GM23248 (cell line): Measurements from ENCODE around the gene DNMT3L. TPM values are rescaled to one million over a fixed set of nuclear protein-coding genes. Genes with fewer than 3 reads are reported as not detected.
A peak's percentile ranks its signal among the peaks of the same experiment; 100 is the strongest.

Experiments
- DNase-seq: peaks from one replicate; pipeline ENCODE4 v3.0.0-alpha.2; 2015
- H2AFZ ChIP-seq: fragments of 200-600 bp; sonication (generic); 2 replicates; pipeline ENCODE4 v1.6.1; 2016; ENCODE audit warnings: antibody characterized with exemption
- H3F3A ChIP-seq: fragments of 200-600 bp; sonication (generic); 2 replicates; pipeline ENCODE4 v1.6.1; 2016; ENCODE audit warnings: mild to moderate bottlenecking, antibody characterized with exemption, mixed run types; ENCODE audit not compliant: insufficient read depth
- H3K27ac ChIP-seq: fragments of 200-600 bp; sonication (generic); 2 replicates; pipeline ENCODE4 v1.5.1; 2016; ENCODE audit warnings: mild to moderate bottlenecking
- H3K27me3 ChIP-seq: fragments of 200-600 bp; sonication (generic); replicated peaks from 2 replicates; pipeline ENCODE4 v1.6.1; 2016; ENCODE audit warnings: mild to moderate bottlenecking; ENCODE audit not compliant: insufficient read depth
- H3K36me3 ChIP-seq: fragments of 200-600 bp; sonication (generic); 2 replicates; pipeline ENCODE4 v1.6.1; 2016; ENCODE audit warnings: low read depth, mild to moderate bottlenecking
- H3K4me1 ChIP-seq: fragments of 200-600 bp; sonication (generic); 2 replicates; pipeline ENCODE4 v1.6.1; 2016; ENCODE audit warnings: mild to moderate bottlenecking; ENCODE audit not compliant: insufficient read depth
- H3K4me2 ChIP-seq: fragments of 200-600 bp; sonication (generic); one replicate; pipeline ENCODE4 v1.6.1; 2016; ENCODE audit warnings: mild to moderate bottlenecking; ENCODE audit not compliant: unreplicated experiment
- H3K4me3 ChIP-seq: fragments of 200-600 bp; sonication (generic); 2 replicates; pipeline ENCODE4 v1.5.1; 2016; ENCODE audit warnings: mild to moderate bottlenecking
- H3K79me2 ChIP-seq: fragments of 200-600 bp; sonication (generic); 2 replicates; pipeline ENCODE4 v1.6.1; 2016; ENCODE audit warnings: mild to moderate bottlenecking; ENCODE audit not compliant: insufficient read depth
- H3K9ac ChIP-seq: fragments of 200-600 bp; sonication (generic); 2 replicates; pipeline ENCODE4 v1.6.1; 2016; ENCODE audit warnings: mild to moderate bottlenecking
- H3K9me2 ChIP-seq: fragments of 200-600 bp; sonication (generic); 2 replicates; pipeline ENCODE4 v1.6.1; 2016; ENCODE audit warnings: mixed run types, mild to moderate bottlenecking, moderate library complexity; ENCODE audit not compliant: insufficient read depth
- H3K9me3 ChIP-seq: fragments of 200-600 bp; sonication (generic); one replicate; pipeline ENCODE4 v1.6.1; 2017; ENCODE audit warnings: low read depth
- H4K20me1 ChIP-seq: fragments of 200-600 bp; sonication (generic); 2 replicates; pipeline ENCODE4 v1.6.0; 2016; ENCODE audit not compliant: insufficient read depth
- EZH2 ChIP-seq: fragments of 200-600 bp; sonication (generic); IDR thresholded peaks from 2 replicates; pipeline ENCODE4 v1.6.1; 2018; ENCODE audit warnings: antibody characterized with exemption, mild to moderate bottlenecking; ENCODE audit not compliant: insufficient read depth, poor library complexity, severe bottlenecking
- EZH2phosphoT487 ChIP-seq: fragments of 200-600 bp; sonication (generic); IDR thresholded peaks from 2 replicates; pipeline ENCODE4 v1.6.1; 2018; ENCODE audit warnings: antibody characterized with exemption, moderate library complexity, mild to moderate bottlenecking, low read depth; ENCODE audit not compliant: insufficient read depth
- WGBS, 2 experiments: methylation state at CpG; one replicate each; pipeline ENCODE4 v1.1.6; 2015 to 2017; ENCODE audit warnings: low lambda C conversion rate in 2 of 2, low coverage in 1 of 2; ENCODE audit errors: missing lambda C conversion rate in 2 of 2; 5-methylcytosine and 5-hydroxymethylcytosine counted together
- in situ Hi-C: fragments of 300-500 bp; cut with MboI; formaldehyde crosslinking; loops from 2 replicates; pipeline ENCODE4 v1.15.0; 2020
- polyA plus RNA-seq: library from polyadenylated mRNA; unstranded; fragments of >200 nt; fragmentation: Nextera tagmentation; extraction: Ambion mirVana; gene quantifications from 2 replicates; pipeline ENCODE4 v1.2.1, GENCODE V29; 2016
- total RNA-seq: library from RNA; depleted of rRNA; stranded (reverse); fragments of >200 nt; shearing (Covaris generic); gene quantifications from 2 replicates; pipeline ENCODE4 v1.2.3, GENCODE V29; 2014

The DNMT3L gene
- total and polyA plus RNA-seq, 2 experiments from 2014 or later, result not detected

GRCh38 chr21:44293551-44294231, 32.0 kb upstream of the DNMT3L start:
- in situ Hi-C loops, result no loop called here
- DNase-seq, result no peak
- H3K27me3 ChIP-seq, result no peaks in the 10 kb centered on the region
- no peak overlapping the region for H3K9ac ChIP-seq
- H3K9me2 ChIP-seq, result no peaks in the 10 kb centered on the region
- no peak overlapping the region for H3K4me3 ChIP-seq
- TF ChIP-seq EZH2phosphoT487 (no peak), EZH2 (no peak)
- 85 to 87% methylated on average over 26 to 33 of the region's 33 CpGs for WGBS, 2 experiments
- peaks cover 5% of the 10 kb centered on the region; the same call in 1 of the 2 replicates for H3F3A ChIP-seq
- no peaks in the 10 kb centered on the region for H3K36me3 ChIP-seq
- H2AFZ ChIP-seq, result no peak overlapping the region
- H3K4me1 ChIP-seq, result no peaks in the 10 kb centered on the region
- H3K4me2 ChIP-seq, result no peak overlapping the region
- H4K20me1 ChIP-seq, result no peaks in the 10 kb centered on the region
- H3K9me3 ChIP-seq, result no peaks in the 10 kb centered on the region
- H3K79me2 ChIP-seq, result no peaks in the 10 kb centered on the region
- no peak overlapping the region for H3K27ac ChIP-seq

- no peaks in the 10 kb centered on the region for H4K20me1 ChIP-seq
- no peaks in the 10 kb centered on the region for H3K27me3 ChIP-seq
- no peak overlapping the region for H3K4me2 ChIP-seq
- in situ Hi-C loops, result no loop called here
- no peak overlapping the region for H2AFZ ChIP-seq
- no peaks in the 10 kb centered on the region for H3K36me3 ChIP-seq
- H3K9me2 ChIP-seq, result no peaks in the 10 kb centered on the region
- no peaks in the 10 kb centered on the region for H3K4me1 ChIP-seq
- H3F3A ChIP-seq, result no peaks in the 10 kb centered on the region
- no peak overlapping the region for H3K9ac ChIP-seq
- WGBS, 2 experiments, result 91 to 93% methylated on average over 14 to 15 of the region's 15 CpGs
- H3K27ac ChIP-seq, result no peak overlapping the region
- no peaks in the 10 kb centered on the region for H3K79me2 ChIP-seq
- no peaks in the 10 kb centered on the region for H3K9me3 ChIP-seq
- no peak overlapping the region for H3K4me3 ChIP-seq
- no peak for TF ChIP-seq EZH2
- no peak for TF ChIP-seq EZH2phosphoT487
- no peak for DNase-seq
These were observed 31.1 kb upstream of the DNMT3L start for GRCh38 chr21:44292812-44293195.

- no peaks in the 10 kb centered on the region for H3K9me3 ChIP-seq
- no peaks in the 10 kb centered on the region for H3K36me3 ChIP-seq
- no peaks in the 10 kb centered on the region for H3K27me3 ChIP-seq
- no peak overlapping the region for H3K4me3 ChIP-seq
- H3K4me1 ChIP-seq, result no peaks in the 10 kb centered on the region
- H3K4me2 ChIP-seq, result no peak overlapping the region
- in situ Hi-C loops, result no loop called here
- H3K9ac ChIP-seq, result no peak overlapping the region
- H3K27ac ChIP-seq, result no peak overlapping the region
- H4K20me1 ChIP-seq, result no peaks in the 10 kb centered on the region
- no peaks in the 10 kb centered on the region for H3K9me2 ChIP-seq
- 47 to 51% methylated on average over 21 to 24 of the region's 25 CpGs for WGBS, 2 experiments
- DNase-seq, result peak; percentile 25
- no peak for TF ChIP-seq EZH2phosphoT487
- no peak for TF ChIP-seq EZH2
- no peaks in the 10 kb centered on the region for H3K79me2 ChIP-seq
- H2AFZ ChIP-seq, result no peak overlapping the region
- H3F3A ChIP-seq, result no peaks in the 10 kb centered on the region
These were observed 30.5 kb upstream of the DNMT3L start for GRCh38 chr21:44291936-44292811.

GRCh38 chr21:44291078-44291935, 29.6 kb upstream of the DNMT3L start:
- TF ChIP-seq EZH2, result no peak
- TF ChIP-seq EZH2phosphoT487, result no peak
- Histone ChIP-seq H4K20me1 (no peaks in the 10 kb centered on the region), H3K36me3 (no peaks in the 10 kb centered on the region), H3K4me1 (no peaks in the 10 kb centered on the region), H3K9me2 (no peaks in the 10 kb centered on the region), H3K4me3 (no peak overlapping the region), H3K79me2 (no peaks in the 10 kb centered on the region), H3K4me2 (no peak overlapping the region), H3F3A (no peaks in the 10 kb centered on the region), H2AFZ (no peak overlapping the region), H3K9me3 (no peaks in the 10 kb centered on the region), H3K27ac (no peak overlapping the region), H3K27me3 (no peaks in the 10 kb centered on the region), H3K9ac (no peak overlapping the region)
- no peak for DNase-seq
- WGBS, 2 experiments, result 77 to 79% methylated on average over 23 to 27 of the region's 33 CpGs
- in situ Hi-C loops, result no loop called here
